Prostate gland (tissue), 2 donors: Measurements from ENCODE around the gene KRTAP5-8.
"Not testable (repeated sequence)": the region's sequence is repeated elsewhere in the genome, so short reads cannot be mapped to it uniquely, and the experiment has no call there.

Experiments
- POLR2AphosphoS5 ChIP-seq: sonication (generic); formaldehyde crosslinking; IDR thresholded peaks from one replicate; pipeline ENCODE4 v1.6.1; 2017; ENCODE audit warnings: antibody characterized with exemption
- TF ChIP-seq, protein P1 (sequence below), 4 experiments: fragments of 200-600 bp in 2 of 4; fragments of 450-650 bp in 2 of 4; sonication (generic) in 2 of 4; IDR thresholded peaks; 1 replicate in 3 of 4; 2 replicates in 1 of 4; pipeline ENCODE4 v1.5.1; 2016 to 2019; ENCODE audit warnings: antibody characterized with exemption in 4 of 4, mild to moderate bottlenecking in 2 of 4, moderate library complexity in 2 of 4

DNA sequence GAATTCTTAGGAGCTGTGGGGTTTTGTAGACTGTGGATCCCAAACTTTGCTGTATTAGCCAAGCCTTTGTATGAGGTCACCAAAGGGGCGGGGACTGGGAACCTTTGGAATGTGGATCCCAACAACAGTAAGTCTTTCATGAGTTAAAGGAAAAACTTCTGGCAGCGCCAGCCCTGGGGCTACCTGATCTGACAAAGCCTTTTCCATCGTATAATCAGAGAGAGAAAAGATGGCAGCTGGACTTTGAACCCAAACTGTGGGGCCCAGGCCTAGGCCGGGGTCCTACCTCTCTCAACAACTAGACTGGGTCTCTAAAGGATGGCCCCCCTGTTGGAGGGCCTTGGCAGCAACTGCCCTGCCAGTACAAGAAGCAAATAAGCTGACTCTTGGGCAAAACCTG, 50.5 kb downstream of the KRTAP5-8 start:
- TF ChIP-seq POLR2AphosphoS5 = not testable (repeated sequence)
- TF ChIP-seq, protein P1, sequence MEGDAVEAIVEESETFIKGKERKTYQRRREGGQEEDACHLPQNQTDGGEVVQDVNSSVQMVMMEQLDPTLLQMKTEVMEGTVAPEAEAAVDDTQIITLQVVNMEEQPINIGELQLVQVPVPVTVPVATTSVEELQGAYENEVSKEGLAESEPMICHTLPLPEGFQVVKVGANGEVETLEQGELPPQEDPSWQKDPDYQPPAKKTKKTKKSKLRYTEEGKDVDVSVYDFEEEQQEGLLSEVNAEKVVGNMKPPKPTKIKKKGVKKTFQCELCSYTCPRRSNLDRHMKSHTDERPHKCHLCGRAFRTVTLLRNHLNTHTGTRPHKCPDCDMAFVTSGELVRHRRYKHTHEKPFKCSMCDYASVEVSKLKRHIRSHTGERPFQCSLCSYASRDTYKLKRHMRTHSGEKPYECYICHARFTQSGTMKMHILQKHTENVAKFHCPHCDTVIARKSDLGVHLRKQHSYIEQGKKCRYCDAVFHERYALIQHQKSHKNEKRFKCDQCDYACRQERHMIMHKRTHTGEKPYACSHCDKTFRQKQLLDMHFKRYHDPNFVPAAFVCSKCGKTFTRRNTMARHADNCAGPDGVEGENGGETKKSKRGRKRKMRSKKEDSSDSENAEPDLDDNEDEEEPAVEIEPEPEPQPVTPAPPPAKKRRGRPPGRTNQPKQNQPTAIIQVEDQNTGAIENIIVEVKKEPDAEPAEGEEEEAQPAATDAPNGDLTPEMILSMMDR (IDR thresholded peaks at IDR 0.05) = not testable (repeated sequence)
